IPS-18a (cell line): ENCODE measurements around the gene REEP6.
A peak's percentile ranks its signal among the peaks of the same experiment; 100 is the strongest.

ENCODE experiments used
- H3K27ac ChIP-seq: one replicate; pipeline ENCODE4 v1.5.1; 2013; ENCODE audit warnings: low read length
- H3K27me3 ChIP-seq: one replicate; pipeline ENCODE4 v1.6.1; 2013; ENCODE audit warnings: mild to moderate bottlenecking, low read length; ENCODE audit not compliant: control insufficient read depth, insufficient read depth
- H3K36me3 ChIP-seq: one replicate; pipeline ENCODE4 v1.6.1; 2013; ENCODE audit warnings: low read depth, low read length; ENCODE audit not compliant: control insufficient read depth
- H3K4me1 ChIP-seq: one replicate; pipeline ENCODE4 v1.6.1; 2013; ENCODE audit warnings: low read depth, low read length; ENCODE audit not compliant: control insufficient read depth
- H3K4me3 ChIP-seq: one replicate; pipeline ENCODE4 v1.5.1; 2013; ENCODE audit warnings: low read length
- H3K9ac ChIP-seq: one replicate; pipeline ENCODE4 v1.6.1; 2013; ENCODE audit warnings: mild to moderate bottlenecking, low read length, moderate library complexity
- H3K9me3 ChIP-seq: one replicate; pipeline ENCODE4 v1.6.1; 2013; ENCODE audit warnings: low read depth, low read length; ENCODE audit not compliant: control insufficient read depth

REEP6 gene

GRCh38 chr19:1478934-1479707 lies 11.9 kb upstream of the REEP6 start, which contains the start of gene C19orf25:
Gene C19orf25, minus strand, starts transcription at chr19:1479215. Its CDS starts 312 bp downstream, at chr19:1478903.
- no peaks in the 10 kb centered on the region for H3K27me3 ChIP-seq
- H3K27ac ChIP-seq: peak within 1 kb of the TSS; percentile 89
- peak within 1 kb of the TSS; percentile 61 for H3K9ac ChIP-seq
- H3K4me3 ChIP-seq: peak within 1 kb of the TSS; percentile 80
- H3K36me3 ChIP-seq: no peaks in the 10 kb centered on the region
- no peaks in the 10 kb centered on the region for H3K4me1 ChIP-seq
- no peaks in the 10 kb centered on the region for H3K9me3 ChIP-seq

GRCh38 chr19:1481224-1481892 lies 9.6 kb upstream of the REEP6 start:
- no peaks in the 10 kb centered on the region for H3K27me3 ChIP-seq
- no peaks in the 10 kb centered on the region for H3K36me3 ChIP-seq
- no peaks in the 10 kb centered on the region for H3K4me1 ChIP-seq
- no peak overlapping the region for H3K27ac ChIP-seq
- no peak overlapping the region for H3K9ac ChIP-seq
- no peak overlapping the region for H3K4me3 ChIP-seq
- no peaks in the 10 kb centered on the region for H3K9me3 ChIP-seq

- Histone ChIP-seq H3K9me3 (no peaks in the 10 kb centered on the region), H3K36me3 (no peaks in the 10 kb centered on the region), H3K9ac (no peak overlapping the region), H3K27me3 (no peaks in the 10 kb centered on the region), H3K27ac (no peak overlapping the region), H3K4me1 (no peaks in the 10 kb centered on the region), H3K4me3 (no peak overlapping the region)
These were observed 9.1 kb upstream of the REEP6 start for GRCh38 chr19:1481893-1482360.

GRCh38 chr19:1482361-1483130 lies 8.4 kb upstream of the REEP6 start:
- Histone ChIP-seq H3K4me3 (no peak overlapping the region), H3K27me3 (no peaks in the 10 kb centered on the region), H3K9ac (no peak overlapping the region), H3K36me3 (no peaks in the 10 kb centered on the region), H3K27ac (no peak overlapping the region), H3K4me1 (no peaks in the 10 kb centered on the region), H3K9me3 (no peaks in the 10 kb centered on the region)

- no peak overlapping the region for H3K9ac ChIP-seq
- H3K9me3 ChIP-seq: no peaks in the 10 kb centered on the region
- no peaks in the 10 kb centered on the region for H3K36me3 ChIP-seq
- no peaks in the 10 kb centered on the region for H3K27me3 ChIP-seq
- no peak overlapping the region for H3K4me3 ChIP-seq
- no peaks in the 10 kb centered on the region for H3K4me1 ChIP-seq
- no peak overlapping the region for H3K27ac ChIP-seq
These were observed 7.6 kb upstream of the REEP6 start for GRCh38 chr19:1483131-1483978.

GRCh38 chr19:1483979-1484428 lies 7.0 kb upstream of the REEP6 start:
- H3K4me3 ChIP-seq: no peak overlapping the region
- H3K27ac ChIP-seq: no peak overlapping the region
- H3K9ac ChIP-seq: no peak overlapping the region
- no peaks in the 10 kb centered on the region for H3K9me3 ChIP-seq
- no peaks in the 10 kb centered on the region for H3K4me1 ChIP-seq
- H3K36me3 ChIP-seq: no peaks in the 10 kb centered on the region
- H3K27me3 ChIP-seq: no peaks in the 10 kb centered on the region

GRCh38 chr19:1486720-1487575 lies 4.0 kb upstream of the REEP6 start:
- Histone ChIP-seq H3K9me3 (no peaks in the 10 kb centered on the region), H3K4me1 (no peaks in the 10 kb centered on the region), H3K9ac (no peak overlapping the region), H3K27ac (no peak overlapping the region), H3K27me3 (peaks cover 9% of the 10 kb centered on the region), H3K4me3 (no peak overlapping the region), H3K36me3 (no peaks in the 10 kb centered on the region)

GRCh38 chr19:1487576-1488281 lies 3.3 kb upstream of the REEP6 start:
- H3K36me3 ChIP-seq: no peaks in the 10 kb centered on the region
- no peak overlapping the region for H3K27ac ChIP-seq
- no peaks in the 10 kb centered on the region for H3K4me1 ChIP-seq
- no peak overlapping the region for H3K9ac ChIP-seq
- no peaks in the 10 kb centered on the region for H3K9me3 ChIP-seq
- no peak overlapping the region for H3K4me3 ChIP-seq
- H3K27me3 ChIP-seq: peaks cover 17% of the 10 kb centered on the region

GRCh38 chr19:1488282-1488601 lies 2.7 kb upstream of the REEP6 start:
- no peaks in the 10 kb centered on the region for H3K36me3 ChIP-seq
- no peak overlapping the region for H3K4me3 ChIP-seq
- H3K4me1 ChIP-seq: no peaks in the 10 kb centered on the region
- peaks cover 22% of the 10 kb centered on the region for H3K27me3 ChIP-seq
- H3K9ac ChIP-seq: no peak overlapping the region
- no peak overlapping the region for H3K27ac ChIP-seq
- H3K9me3 ChIP-seq: no peaks in the 10 kb centered on the region
